ENCODE results near the gene STXBP1. TPM values are rescaled to one million over a fixed set of nuclear protein-coding genes. Genes with fewer than 3 reads are reported as not detected.

STXBP1 gene
- total and polyA plus RNA-seq, 2 experiments from 2014 or later = 48.6 to 50.4 TPM

DNA sequence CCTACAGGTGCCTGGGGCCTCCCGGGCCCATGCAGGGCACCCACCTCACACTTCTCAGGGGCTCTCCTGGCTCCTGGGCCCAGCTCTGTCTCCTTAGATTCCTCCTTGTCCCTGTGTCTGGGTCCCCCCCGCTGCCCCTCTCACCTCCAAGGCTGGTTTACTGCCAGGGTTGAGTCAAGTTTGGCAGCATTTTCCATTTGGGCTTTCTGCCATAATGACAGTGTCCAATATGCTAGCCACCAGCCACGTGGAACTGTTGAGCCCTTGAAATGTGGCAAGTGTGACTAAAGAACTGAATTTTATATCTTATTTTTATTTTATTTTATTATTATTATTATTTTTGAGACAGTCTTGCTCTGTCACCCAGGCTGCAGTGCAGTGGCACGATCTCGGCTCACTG, 105.7 kb downstream of the STXBP1 start:
- Histone ChIP-seq H3K27ac (ENCODE audit: low read depth) (no peak overlapping the region), H3K4me3 (no peak overlapping the region), H3K79me2 (replicated peaks; ENCODE audit: insufficient read depth) (no peaks in the 10 kb centered on the region), H4K20me1 (replicated peaks; ENCODE audit: insufficient read depth) (no peaks in the 10 kb centered on the region), H3K9me2 (ENCODE audit: insufficient read depth) (no peaks in the 10 kb centered on the region), H3K36me3 (ENCODE audit: insufficient read depth) (no peaks in the 10 kb centered on the region), H2AFZ (no peak overlapping the region), H3K4me2 (no peak overlapping the region), H3K4me1 (ENCODE audit: insufficient read depth) (0 out of 2 replicates have a peak, but pooled peaks cover 3% of the 10 kb centered on the region), H3K27me3 (ENCODE audit: insufficient read depth) (no peaks in the 10 kb centered on the region), H3F3A (replicated peaks; ENCODE audit: low read depth) (0 out of 2 replicates have a peak, but pooled peaks cover 6% of the 10 kb centered on the region)
- H3K36me3 Mint-ChIP-seq (ENCODE audit: low read depth) = no peaks in the 10 kb centered on the region
- DNase-seq (ENCODE audit: low spot score) (no peak), ATAC-seq (no peak)
- TF ChIP-seq, protein P1, sequence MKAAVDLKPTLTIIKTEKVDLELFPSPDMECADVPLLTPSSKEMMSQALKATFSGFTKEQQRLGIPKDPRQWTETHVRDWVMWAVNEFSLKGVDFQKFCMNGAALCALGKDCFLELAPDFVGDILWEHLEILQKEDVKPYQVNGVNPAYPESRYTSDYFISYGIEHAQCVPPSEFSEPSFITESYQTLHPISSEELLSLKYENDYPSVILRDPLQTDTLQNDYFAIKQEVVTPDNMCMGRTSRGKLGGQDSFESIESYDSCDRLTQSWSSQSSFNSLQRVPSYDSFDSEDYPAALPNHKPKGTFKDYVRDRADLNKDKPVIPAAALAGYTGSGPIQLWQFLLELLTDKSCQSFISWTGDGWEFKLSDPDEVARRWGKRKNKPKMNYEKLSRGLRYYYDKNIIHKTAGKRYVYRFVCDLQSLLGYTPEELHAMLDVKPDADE (IDR thresholded peaks at IDR 0.05) = no peak
- no peak for TF ChIP-seq ZNF114 (CRISPR knock-in tag; IDR thresholded peaks at IDR 0.05)
- no peak for TF ChIP-seq JUNB (IDR thresholded peaks at IDR 0.05; ENCODE audit: unreplicated experiment)
- no peak for TF ChIP-seq EZH2 (IDR thresholded peaks at IDR 0.05; ENCODE audit: low read depth, unreplicated experiment)
- no peaks in the 10 kb centered on the region for H3K9me3 Mint-ChIP-seq
- H3K27me3 Mint-ChIP-seq (ENCODE audit: insufficient read depth, low read depth, poor library complexity) = peaks cover 16% of the 10 kb centered on the region
- H3K4me1 Mint-ChIP-seq = peaks cover 13% of the 10 kb centered on the region
- H3K4me3 Mint-ChIP-seq = no peak overlapping the region
- H3K27ac Mint-ChIP-seq = no peak overlapping the region

DNA sequence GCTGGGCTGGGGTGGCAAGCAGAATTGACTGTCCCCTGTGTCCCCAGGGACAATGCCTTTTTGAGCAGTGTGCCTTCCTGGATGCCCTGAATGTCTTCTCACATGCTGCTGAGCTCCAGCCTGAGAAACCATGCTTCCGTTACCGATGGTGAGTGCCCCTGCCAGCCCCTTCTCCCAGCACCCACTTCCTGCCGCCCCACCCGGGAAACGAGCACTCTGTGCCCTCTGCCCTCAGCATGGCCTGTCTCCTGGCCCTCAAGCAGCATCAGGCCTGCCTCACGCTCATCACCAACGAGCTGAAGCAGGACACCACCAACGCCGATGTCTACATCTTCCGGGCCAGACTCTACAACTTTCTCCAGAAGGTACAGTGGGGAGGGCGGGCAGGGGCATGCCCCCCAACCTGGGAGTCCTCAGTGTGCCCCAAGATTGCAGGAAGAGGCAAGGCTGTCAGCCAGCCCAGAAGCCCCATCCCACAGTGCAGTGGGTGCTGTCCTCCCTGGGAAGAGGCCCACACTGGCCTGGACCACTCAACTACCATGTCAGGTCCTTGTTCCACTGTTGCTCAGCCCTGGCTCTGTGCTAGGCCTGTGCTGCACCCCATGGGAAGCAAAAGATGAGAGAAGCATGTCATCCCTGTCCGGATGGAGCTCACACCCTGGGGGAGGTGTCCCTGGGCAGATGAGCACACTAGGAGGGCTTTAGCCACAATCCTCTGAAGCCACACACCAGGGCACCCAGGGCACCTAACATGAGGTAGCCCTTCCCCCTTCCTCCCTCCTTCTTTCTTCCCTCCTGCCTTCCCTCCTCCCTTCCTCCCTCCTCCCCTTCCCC, 108.2 kb downstream of the STXBP1 start:
- H3K27ac Mint-ChIP-seq = no peak overlapping the region
- H3K36me3 ChIP-seq (ENCODE audit: insufficient read depth) = no peaks in the 10 kb centered on the region
- no peak overlapping the region for H3K4me2 ChIP-seq
- no peaks in the 10 kb centered on the region for H4K20me1 ChIP-seq (replicated peaks; ENCODE audit: insufficient read depth)
- no peak overlapping the region for H3K4me3 Mint-ChIP-seq
- no peaks in the 10 kb centered on the region for H3K36me3 Mint-ChIP-seq (ENCODE audit: low read depth)
- DNase-seq (ENCODE audit: low spot score) (no peak), ATAC-seq (no peak)
- H3F3A ChIP-seq (replicated peaks; ENCODE audit: low read depth) = 0 out of 2 replicates have a peak, but pooled peaks cover 3% of the 10 kb centered on the region
- H3K79me2 ChIP-seq (replicated peaks; ENCODE audit: insufficient read depth) = no peaks in the 10 kb centered on the region
- H3K27me3 Mint-ChIP-seq (ENCODE audit: insufficient read depth, low read depth, poor library complexity) = peaks cover 12% of the 10 kb centered on the region
- H3K9me2 ChIP-seq (ENCODE audit: insufficient read depth) = no peaks in the 10 kb centered on the region
- peaks cover 10% of the 10 kb centered on the region for H3K4me1 ChIP-seq (ENCODE audit: insufficient read depth)
- TF ChIP-seq EZH2 (IDR thresholded peaks at IDR 0.05; ENCODE audit: low read depth, unreplicated experiment) (no peak), JUNB (IDR thresholded peaks at IDR 0.05; ENCODE audit: unreplicated experiment) (no peak), POLR2AphosphoS5 (IDR thresholded peaks at IDR 0.05; ENCODE audit: low read depth) (no peak), ZNF331 (CRISPR knock-in tag; IDR thresholded peaks at IDR 0.05; ENCODE audit: low read depth) (no peak), NANOG (IDR thresholded peaks at IDR 0.05; ENCODE audit: borderline replicate concordance) (no peak)
- TF ChIP-seq, protein P1 (IDR thresholded peaks at IDR 0.05) = no peak
- no peaks in the 10 kb centered on the region for H3K27me3 ChIP-seq (ENCODE audit: insufficient read depth)
- H3K4me1 Mint-ChIP-seq = peaks cover 19% of the 10 kb centered on the region
- H3K4me3 ChIP-seq = no peak overlapping the region
- H2AFZ ChIP-seq = no peak overlapping the region
- no peaks in the 10 kb centered on the region for H3K9me3 Mint-ChIP-seq
- no peak overlapping the region for H3K27ac ChIP-seq (ENCODE audit: low read depth)

All from GM23338 (cell line).